Stimulated activated CD4-positive, alpha-beta T cell treated with anti-CD3 and anti-CD28 coated beads, Interleukin-4, amount 100 ng/mL, for 48 hours (primary cell): ENCODE results near the gene TRABD.

Experiments
- DNase-seq, 2 donors: peaks; one replicate each; pipeline ENCODE4 v3.0.0-alpha.2; 2020; ENCODE audit warnings: low read depth in 2 of 2

The TRABD gene

GRCh38 chr22:50173983-50174355, 11.7 kb upstream of the TRABD start:
- no peak for DNase-seq

- no peak for DNase-seq
These were observed 11.1 kb upstream of the TRABD start for GRCh38 chr22:50174382-50175190.

- no peak for DNase-seq
These were observed 10.6 kb upstream of the TRABD start for GRCh38 chr22:50175191-50175461.

GRCh38 chr22:50175921-50176849, 9.5 kb upstream of the TRABD start:
- no peak for DNase-seq

- no peak for DNase-seq
These were observed 8.7 kb upstream of the TRABD start for GRCh38 chr22:50176850-50177536.

- DNase-seq, result no peak
These were observed 7.9 kb upstream of the TRABD start for GRCh38 chr22:50177537-50178470.

- DNase-seq, result no peak
These were observed 7.2 kb upstream of the TRABD start for GRCh38 chr22:50178471-50178864.

- DNase-seq, result no peak
These were observed 6.5 kb upstream of the TRABD start for GRCh38 chr22:50178871-50179869.

- no peak for DNase-seq
These were observed 5.6 kb upstream of the TRABD start for GRCh38 chr22:50179937-50180726.

GRCh38 chr22:50180727-50181521, 4.8 kb upstream of the TRABD start:
- DNase-seq, result no peak

- no peak for DNase-seq
These were observed 3.3 kb upstream of the TRABD start for GRCh38 chr22:50182176-50183081.

- DNase-seq, result no peak
These were observed 2.4 kb upstream of the TRABD start for GRCh38 chr22:50183141-50183971.

- DNase-seq, result no peak
These were observed 1.5 kb upstream of the TRABD start for GRCh38 chr22:50184004-50184901.

GRCh38 chr22:50184902-50185374, 775 bp upstream of the TRABD start:
- DNase-seq, result no peak

GRCh38 chr22:50186181-50186714, 535 bp downstream of the TRABD start:
- no peak for DNase-seq
